HG03039 (cell line): ENCODE data around the gene RAMP3.
"Not testable (repeated sequence)": the region's sequence is repeated elsewhere in the genome, so short reads cannot be mapped to it uniquely, and the experiment has no call there.

Source experiments
- ATAC-seq: cut with Tn5 transposase; IDR thresholded peaks from one replicate; pipeline ENCODE4 v1.9.1; 2021; ENCODE audit warnings: mild to moderate bottlenecking, moderate library complexity; ENCODE audit not compliant: unreplicated experiment

The RAMP3 gene

DNA sequence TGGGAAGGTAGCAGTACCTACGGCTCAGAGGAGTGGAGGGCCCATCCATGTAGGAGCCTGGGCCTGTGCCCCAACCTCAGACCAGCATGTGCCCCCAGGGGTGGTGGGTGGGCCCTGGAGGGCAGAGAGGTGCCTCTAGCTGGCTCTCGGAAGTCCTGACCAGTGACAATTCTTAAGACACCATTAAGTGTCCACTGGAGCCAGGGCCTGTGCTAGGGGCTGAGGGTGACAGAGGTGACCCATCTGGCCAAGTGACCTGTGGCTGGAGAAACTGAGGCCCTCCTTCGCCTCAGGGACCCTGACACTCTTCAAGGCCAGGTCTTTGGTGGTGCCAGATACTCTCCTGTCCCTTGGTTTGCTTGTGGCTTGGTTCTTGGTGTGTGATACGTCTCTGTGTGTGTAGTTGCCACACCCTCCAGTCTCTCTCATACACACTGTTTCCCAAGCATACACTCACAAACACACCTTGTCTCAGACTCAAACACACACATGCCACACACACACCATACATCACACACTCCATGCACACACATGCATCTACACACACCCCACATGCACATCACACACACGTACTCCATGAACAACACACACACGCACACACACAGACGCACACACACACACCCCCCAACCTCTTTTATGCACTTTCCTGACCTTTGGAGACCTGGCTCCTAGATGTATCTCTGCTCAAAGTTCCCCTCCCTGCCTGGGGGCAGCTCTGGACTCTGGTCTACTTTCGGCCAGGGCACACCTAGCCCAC lies 897 bp upstream of the RAMP3 start:
- no peak for ATAC-seq

DNA sequence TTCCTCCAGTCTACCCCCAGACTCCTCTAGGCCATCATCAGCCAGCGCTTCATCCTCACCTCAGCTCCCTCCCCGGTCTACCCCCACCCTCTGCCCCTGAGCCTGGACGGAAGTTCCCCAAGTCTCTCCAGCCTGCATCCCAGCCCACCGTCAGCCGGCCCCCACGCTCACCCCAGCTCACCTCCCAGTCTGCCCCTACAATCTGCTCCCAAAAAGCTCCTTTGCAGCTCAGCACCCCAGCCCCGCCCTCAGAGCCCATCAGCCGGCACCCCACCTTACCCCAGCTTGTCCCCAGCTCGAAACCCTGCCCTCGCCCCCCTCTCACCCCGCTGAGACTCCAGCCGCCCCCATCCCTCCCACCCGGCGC lies 322 bp upstream of the RAMP3 start:
- ATAC-seq: no peak

DNA sequence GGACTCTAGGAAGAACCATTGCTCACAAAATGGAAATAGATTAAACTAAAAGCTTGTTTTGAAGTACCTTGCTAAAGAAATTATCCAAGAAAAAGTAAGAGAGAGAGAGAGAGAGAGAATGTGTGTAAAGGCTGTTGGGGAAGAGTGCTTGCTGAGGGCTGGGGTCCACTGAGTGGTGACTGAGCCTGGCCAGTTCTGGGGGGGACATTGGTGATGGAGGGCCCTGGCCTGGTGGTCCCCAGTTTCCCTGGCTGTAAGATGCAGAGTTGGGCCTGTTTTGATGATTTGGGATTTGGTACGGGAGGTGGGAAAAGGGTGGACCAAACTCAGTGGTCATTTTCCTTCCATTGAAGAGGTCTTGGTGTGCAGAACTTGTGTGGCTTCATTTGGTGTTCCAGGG lies 880 bp downstream of the RAMP3 start:
- no peak for ATAC-seq

- no peak for ATAC-seq
Measured at GRCh38 chr7:45159296-45159695, 1.7 kb downstream of the RAMP3 start.

- ATAC-seq: no peak
Measured at GRCh38 chr7:45160417-45160881, 2.9 kb downstream of the RAMP3 start.

DNA sequence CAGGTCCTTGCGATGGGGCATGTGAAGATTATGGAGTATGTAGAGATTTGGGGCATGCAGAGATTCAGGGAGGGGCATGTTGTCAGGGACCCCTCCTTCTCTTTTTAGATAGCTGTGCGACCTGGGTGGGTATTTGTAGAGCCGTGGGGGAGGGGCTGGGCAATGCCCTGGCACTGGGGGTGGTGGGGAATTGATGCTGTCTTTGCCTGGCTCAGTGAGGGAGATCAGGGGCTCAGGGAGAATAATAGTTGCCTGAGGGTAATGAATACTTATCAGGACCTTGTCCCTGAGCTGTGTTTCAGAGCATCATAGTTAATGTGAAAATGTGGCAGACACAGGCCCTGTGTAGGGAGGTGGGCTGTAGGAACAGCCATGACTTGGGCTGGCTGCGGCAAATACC lies 3.5 kb downstream of the RAMP3 start:
- no peak for ATAC-seq

DNA sequence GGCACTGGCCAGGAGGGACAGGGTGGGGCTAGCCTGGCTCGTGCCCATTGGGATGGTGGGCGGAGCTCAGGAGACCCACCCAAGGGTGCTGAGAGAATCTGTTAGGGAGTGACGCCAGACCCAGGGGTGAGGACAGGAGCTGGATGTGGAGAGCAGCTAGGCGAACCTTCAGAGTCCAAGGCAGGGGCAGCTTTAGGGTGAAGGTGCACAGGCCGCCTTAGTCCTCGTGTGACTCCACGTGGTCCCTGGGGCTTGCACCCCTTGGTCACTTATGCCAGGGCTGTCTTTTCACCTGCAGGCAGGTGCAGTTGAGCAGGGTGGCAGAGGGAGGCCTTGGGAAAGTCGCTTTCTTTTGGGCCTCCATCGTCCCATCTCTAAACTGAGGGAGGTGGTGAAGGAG lies 4.3 kb downstream of the RAMP3 start:
- ATAC-seq: no peak

DNA sequence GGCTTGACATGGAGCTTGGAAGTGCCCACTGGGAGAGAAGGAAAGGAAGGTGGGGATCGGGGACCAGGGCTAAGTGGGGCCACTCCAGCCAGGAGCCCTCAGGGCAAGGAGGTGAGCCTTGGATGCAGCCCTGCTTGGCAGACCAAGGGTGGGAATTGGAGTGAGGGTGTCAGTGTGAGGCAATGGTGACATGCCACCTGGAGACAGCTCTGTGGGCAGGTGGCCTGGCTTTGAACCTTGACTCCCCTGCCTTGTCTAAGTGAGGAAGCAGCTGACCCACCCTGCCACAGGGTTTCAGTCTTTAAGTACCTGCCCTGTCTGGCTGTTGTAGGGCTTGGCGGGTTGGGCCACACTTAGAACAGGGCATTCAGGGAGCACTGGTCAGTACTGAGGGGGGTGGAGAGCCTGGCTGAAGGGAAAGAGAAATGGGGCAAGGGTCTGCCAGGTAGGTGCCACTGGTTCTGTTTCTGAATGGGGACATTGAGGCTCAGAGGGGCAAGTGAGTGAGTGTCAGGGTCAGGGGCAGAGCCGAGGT lies 4.8 kb downstream of the RAMP3 start:
- no peak for ATAC-seq

- no peak for ATAC-seq
Measured at GRCh38 chr7:45162943-45163691, 5.5 kb downstream of the RAMP3 start.

DNA sequence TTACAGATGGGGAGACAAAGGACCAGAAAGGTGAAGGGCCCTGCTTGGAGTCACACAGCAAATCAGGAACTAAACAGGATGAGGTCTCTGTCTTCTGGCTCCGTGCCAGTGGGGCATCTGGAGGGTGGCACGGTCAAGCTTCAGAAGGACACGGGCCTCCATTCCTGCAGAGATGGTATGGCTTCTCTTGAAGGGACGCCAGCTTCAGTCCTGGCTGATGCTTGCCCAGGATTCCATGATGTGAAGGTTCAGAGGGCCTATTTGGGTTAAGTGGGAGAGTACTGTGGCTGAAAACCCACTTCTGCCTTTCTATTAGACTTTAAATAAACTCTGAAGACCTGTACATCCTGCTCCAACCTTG lies 6.1 kb downstream of the RAMP3 start:
- ATAC-seq: no peak

GRCh38 chr7:45164271-45164670 lies 6.7 kb downstream of the RAMP3 start:
- ATAC-seq: not testable (repeated sequence)

GRCh38 chr7:45165857-45166256 lies 8.3 kb downstream of the RAMP3 start:
- no peak for ATAC-seq

- ATAC-seq: no peak
Measured at GRCh38 chr7:45171946-45172345, 14.4 kb downstream of the RAMP3 start.

DNA sequence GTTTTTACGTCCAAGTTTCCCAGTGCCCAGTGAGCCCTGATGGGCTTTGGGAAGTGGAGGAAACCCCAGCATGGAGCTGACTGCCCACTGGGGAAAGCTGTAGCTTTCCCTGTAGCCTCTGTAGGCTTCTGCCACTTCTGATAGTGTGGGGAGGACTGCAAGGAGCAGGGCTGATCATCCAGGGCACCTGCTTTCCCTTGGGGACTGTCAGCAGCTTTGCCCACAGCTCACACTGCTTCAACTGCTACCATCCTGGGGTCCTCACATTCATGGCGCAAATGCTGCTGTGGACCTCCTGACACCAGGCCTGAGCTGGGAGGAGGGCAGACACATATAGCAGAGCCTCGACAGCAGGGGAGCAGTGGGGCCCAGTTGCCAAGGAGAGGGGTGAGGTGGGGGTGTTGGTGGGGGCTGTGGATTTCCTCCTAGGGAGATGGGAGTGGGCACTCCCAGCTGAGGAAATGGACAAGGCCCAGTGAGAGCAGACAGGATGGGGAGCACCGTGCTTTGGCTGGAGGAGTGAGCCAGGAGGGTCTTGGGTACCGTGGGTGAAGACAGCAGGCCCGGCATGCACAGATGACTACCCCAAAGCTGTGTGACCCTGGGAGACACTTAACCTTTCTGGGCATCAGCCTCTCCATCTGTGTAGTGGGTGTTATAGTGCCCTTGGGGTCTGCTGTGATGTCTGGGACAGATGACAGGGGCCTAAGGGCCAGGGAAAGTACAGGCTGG lies 16.2 kb downstream of the RAMP3 start:
- no peak for ATAC-seq

DNA sequence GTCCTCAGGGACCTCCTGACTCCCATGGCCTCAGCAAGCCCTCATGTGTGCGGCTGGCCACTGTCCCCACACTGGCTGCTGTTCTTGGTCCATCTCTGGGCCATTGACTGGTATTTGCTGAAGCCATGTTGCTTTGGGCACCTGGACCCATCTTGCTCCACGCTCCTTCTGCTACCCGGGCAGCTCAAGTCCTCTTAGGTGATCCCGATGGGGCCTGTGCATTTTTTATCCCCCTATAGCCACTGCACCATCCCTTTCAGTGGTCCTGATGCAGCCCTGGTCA lies 16.7 kb downstream of the RAMP3 start:
- no peak for ATAC-seq

- no peak for ATAC-seq
Measured at GRCh38 chr7:45174966-45175765, 17.6 kb downstream of the RAMP3 start.

DNA sequence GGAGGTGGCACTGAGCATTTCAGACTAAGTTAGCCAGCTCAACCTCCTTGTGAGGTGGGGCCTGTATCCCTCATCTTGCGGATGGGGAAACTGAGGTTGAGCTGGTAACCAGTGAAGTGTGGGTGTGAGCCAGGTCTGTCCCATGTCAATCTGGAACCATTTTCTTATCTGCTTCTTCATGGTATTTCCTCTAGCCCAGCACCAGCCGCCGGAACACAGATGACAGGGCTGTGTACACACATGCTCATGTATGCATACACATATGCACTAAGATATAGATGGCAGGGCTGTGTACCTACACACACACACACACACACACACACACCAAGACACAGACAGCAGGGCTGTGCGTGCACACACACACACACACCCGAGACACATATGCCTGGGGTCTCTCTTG lies 18.5 kb downstream of the RAMP3 start:
- no peak for ATAC-seq

DNA sequence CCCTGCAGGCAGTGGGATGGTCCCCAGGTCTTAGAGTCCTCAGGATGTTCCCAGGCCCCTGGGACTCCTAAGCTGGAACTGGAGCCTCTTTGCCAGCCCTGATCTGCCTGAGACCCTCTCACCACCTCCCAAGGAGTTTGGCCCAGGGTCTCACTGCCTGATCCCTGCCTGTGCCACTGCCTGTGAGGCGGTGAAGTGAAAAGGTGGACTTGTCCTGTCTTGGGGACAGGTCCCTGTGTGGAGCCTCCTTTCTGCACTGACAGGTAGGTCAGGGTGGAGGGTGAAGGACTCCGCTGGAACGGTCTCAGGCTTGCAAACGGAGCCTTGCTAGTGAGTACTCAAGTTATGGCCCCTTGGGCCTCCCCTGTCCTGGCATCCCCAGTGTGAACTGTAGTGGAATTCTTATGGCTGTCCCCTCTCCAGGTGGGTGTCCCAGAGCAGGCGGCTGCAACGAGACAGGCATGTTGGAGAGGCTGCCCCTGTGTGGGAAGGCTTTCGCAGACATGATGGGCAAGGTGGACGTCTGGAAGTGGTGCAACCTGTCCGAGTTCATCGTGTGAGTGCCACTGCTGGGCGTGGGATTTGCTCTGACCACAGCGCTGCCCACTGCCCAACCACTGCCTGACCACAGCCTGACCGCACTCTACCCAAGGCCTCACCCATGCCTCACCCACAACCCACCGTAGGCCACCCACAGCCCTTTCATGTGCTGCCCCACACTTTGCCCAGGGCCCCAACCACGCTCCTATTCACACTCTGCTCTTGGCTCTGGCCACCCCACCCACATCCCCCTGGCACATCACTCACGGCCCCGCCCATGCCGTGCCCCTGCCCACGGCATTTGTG lies 19.5 kb downstream of the RAMP3 start:
- ATAC-seq: no peak

- ATAC-seq: no peak
Measured at GRCh38 chr7:45177801-45178200, 20.2 kb downstream of the RAMP3 start.
